AML-193 (cell line): ENCODE data around the gene TMTC4.
"Not testable (repeated sequence)": the region's sequence is repeated elsewhere in the genome, so short reads cannot be mapped to it uniquely, and the experiment has no call there.

Source experiments
- DNase-seq, 2 experiments: peaks; one replicate each; lab custom pipeline; 2025; lab: John Stamatoyannopoulos, UW

Gene TMTC4

DNA sequence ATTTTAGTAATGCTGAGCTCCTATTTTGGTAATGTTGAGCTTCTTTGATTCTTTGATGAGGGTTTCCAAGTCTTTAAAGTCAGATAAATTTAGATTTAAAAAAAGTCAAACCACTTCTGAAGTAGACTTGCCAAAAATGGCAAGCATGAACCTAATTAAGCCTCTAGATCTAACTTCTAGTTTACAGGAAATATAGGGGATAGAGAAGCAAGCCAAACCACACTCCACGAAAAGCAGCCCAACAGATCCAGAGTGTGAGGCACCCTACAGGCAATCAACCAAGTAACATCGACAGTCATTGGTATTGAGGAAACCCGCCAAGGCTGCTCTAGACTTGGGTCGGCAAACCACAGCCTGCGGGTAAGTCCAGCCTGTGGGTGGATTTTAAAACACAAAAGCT is 89.7 kb downstream of the TMTC4 start:
- no peak for DNase-seq

DNA sequence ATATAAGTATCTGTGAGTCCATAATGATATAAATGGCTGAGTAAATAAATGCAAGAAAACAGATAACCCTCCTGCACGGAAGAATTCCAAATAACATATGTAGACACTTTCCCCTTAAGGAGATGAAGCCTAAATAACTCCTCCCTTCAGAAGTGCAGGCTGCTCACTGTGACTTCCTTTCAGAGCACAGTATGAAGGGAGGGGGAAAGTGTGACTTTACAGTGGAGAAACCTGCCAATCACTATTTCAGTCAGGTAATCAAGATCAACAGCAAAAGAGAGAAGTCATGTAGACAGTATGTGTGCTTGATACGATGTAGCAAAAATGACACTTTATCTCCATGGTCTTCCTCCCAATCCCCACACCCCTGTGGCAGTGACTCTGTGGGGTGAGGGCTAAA is 93.1 kb downstream of the TMTC4 start:
- DNase-seq = no peak

DNA sequence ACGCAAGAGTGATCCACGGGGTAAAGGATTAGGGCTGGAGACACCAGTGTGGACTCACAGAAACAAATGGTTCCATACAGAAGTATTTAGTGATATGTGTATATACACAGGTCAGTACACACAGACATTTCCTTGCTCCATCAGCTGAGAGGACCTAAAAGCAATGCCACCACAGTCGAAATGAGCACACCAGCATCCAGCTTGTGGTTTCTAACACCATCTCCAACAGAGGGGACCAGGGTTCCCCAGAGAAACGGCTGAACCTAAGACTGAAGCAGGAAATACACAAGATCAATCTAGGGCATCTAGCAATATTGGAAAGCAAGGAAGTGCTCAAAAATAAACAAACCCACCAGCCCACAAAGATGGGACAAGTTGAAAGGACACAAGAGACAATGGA is 93.6 kb downstream of the TMTC4 start:
- no peak for DNase-seq

DNA sequence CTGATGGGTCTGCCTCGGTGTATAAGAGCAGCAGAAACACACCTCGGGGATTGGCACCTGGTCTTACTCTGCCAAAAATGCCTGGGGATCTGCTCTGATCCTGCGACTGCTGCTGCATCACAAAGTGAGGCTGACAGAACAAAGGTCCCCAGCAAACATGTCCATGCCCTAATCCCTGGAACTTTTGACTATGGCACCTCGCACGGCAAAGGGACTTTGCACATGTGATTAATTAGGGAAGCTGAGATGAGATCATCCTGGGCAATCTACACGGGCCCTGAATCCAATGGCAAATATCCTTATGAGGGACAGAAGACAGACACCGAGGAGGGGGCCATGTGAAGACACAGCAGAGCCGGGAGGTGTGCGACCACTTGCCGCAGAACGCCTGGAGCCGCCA is 94.5 kb downstream of the TMTC4 start:
- no peak for DNase-seq

DNA sequence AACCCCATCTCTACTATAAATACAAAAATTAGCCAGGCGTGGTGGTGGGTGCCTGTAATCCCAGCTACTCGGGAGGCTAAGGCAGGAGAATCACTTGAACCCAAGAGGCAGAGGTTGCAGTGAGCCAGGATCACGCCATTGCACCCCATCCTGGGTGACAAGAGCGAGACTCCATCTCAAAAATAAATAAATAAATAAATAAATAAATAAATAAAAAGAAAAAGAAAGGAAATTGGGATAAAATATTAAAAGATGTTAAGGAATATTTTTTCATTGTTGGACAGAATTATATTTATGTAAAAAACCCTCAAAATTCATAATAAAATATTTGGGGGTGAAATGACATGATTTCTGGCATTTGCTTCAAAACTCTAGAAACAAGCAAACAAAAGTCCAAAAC is 97.4 kb downstream of the TMTC4 start:
- not testable (repeated sequence) for DNase-seq

DNA sequence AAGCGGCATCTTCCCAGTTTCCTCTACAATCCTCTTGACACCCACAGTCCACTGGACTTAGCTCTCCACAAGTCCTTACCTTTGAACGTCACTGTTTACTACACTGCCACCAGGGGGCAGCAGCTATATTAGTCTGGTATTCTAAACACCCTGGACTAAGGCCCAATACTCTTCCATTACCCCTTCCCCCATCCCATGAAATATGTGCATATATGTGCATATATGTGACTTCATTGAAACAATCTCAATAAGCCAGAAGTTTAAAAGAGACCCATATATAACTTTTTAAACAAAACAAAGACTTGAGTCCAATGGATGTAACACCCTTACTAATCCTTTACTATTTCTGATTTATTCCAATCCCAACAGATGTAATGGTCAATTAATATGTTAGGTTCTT is 101.5 kb downstream of the TMTC4 start:
- peak; percentile 75 to 77 for DNase-seq

DNA sequence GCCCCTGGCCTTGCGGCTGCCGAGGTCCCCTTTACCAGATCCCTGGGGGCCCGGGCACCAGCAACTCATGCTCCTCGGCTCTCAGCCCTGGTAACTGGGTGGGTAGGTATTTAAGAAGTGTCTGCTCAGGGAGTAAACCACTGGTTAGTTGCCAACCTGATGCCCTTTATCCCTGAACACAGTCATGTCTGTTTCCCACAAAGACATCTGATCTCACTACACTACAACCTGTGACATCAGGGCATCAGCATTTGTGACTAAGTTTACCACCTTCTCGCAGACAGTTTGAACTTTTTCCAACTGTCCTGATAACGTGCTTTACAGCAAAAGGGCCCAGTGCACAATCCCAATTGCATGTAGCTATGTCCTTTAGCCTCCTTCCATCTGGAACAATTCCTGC is 108.1 kb downstream of the TMTC4 start:
- DNase-seq = no peak

DNA sequence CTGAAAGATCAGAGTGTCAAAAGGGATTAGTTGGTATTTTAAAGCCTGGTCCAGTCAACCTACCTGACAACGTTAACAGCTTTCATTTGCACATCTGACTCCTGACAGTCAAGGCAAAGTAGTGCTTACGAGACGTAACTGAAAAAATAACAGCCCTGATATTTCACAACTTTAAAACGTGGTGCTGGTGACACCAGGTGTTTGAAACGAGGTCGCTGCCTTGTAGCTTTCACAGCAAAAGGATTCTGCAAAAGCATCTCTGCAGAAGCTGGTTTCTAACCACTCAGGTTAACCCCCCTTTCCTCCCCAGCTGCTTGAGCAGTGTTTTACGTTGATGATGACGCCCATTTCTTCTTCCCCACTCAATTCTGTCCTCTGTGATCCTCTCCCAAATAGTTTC is 109.3 kb downstream of the TMTC4 start:
- DNase-seq = no peak

DNA sequence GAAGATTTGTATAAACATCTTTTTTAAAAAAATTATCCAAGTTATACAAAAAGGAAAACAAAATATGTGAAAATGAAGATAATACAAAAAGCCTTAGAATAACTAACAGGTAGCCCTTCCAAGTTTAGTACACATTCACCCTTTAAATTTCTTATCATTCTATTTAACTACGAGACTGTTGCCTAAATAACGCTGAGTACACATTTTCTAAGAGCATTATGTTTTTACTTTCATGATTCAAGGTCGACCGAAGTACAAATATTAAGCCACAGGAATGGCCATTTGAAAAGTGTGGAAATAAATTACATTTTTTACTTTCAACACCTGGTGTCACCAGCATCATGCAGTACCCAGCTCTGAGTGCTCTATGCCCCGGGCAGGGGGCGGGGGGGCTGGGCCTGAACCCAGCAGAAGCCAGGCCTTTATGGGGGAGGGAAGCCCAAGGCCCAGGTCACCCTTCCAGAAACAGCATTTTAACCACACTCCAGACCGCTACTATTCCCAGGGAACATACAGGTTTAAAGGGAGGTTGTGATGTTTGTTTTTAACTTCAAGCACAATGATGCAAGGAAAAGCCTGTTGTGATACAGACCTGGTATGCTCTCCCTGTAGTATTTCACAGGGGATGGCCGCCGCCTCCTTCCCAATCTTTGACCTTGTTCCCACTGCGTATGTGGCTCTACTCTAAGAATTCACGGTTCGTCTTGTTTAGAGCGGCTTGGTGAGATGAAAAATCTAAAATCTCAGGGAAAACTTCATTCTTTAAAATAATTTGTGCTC is 110.0 kb downstream of the TMTC4 start:
- no peak for DNase-seq

DNA sequence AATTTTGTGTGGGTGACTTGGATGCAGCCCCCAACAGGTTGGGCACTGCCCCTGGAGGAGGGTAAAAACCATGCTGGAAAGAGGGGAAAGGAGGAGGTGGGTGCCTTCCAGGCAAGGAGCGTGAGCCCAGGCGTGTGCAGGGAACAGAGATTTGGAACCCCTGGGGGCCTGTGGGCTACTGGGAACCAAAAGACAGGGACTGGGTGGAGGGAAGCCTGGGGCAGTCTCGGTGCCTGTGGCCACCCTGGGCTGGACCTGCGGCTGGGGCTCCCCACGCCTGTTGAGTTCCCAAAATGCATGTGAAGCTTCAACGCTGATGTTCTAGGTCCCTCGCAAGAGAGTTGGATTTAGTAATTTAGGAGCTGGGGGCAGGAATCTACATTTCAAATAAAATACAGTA is 110.8 kb downstream of the TMTC4 start:
- DNase-seq = no peak

DNA sequence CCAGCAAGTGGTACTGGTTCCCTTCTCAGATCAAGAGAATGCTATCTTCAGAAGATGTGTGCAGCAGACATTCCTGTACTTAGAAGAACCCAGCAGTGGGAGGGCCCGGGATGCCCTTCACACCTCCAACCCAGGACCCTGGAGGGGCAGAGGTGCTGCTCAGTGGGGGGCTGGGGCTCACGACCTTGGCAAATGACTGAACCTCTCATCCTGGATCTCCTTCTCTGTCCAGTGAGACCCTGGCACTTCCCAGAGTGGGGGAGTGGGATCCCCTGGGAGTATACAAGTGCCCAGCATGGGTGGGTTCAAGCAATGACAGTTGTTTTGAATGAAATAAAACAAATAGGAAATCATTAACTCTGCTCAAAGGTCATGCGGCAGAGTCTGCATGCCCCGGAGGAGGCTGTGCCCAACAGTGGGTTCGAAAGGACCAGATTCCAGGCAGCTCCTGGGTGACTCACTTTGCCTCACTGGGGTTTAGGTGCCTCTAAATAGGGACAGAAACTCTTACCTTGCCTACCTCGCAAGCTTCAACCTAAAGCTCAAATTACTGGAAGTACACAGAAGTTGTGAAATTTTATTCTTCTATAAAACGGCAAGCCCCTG is 112.9 kb downstream of the TMTC4 start:
- no peak for DNase-seq

DNA sequence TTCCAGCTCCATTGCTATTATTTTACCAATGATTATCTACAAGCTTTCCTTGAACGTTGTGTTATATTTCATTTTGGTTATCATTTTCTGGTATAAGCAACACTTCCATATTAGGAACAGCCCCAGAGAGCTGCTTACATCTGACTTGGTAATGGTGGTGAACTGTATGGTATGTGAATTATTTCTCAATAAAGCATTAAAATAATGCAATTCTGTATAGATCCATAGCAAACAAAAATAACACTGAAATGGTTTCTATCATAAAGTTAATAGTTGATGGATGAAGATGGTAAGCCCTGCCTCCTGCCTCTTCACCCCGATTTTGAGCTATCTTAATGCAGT is 113.5 kb downstream of the TMTC4 start:
- no peak for DNase-seq

DNA sequence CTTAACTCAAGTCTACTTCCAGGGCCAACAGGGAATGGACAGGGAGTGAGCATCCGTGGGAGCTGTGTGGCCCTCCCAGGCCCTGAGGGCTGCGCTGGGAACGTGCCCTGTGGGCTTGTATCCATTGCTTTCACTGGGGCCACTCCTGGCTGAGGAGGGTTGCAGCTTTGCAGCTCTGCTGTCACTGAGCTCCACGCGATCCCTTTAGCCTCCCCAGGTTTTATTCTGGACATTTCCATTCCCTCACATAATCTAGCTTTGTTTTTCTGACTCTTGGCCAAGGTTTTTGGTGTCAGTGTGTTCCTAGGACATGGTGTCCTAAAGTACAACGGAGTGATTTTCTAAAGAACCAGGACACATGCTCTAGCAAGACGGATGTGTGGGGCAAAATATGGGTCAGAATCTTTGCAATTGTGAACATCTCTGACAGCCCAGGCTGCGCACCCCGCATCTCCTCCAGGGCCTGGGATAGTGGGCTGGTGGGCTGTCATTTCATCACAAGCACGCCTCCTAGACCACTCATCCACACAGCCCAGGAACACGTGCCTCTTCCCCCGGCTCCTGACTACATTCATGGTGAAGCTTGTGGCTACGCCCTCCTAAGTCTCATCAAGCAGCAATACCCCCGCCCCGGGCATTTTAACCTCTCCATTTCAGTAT is 114.0 kb downstream of the TMTC4 start:
- no peak for DNase-seq

DNA sequence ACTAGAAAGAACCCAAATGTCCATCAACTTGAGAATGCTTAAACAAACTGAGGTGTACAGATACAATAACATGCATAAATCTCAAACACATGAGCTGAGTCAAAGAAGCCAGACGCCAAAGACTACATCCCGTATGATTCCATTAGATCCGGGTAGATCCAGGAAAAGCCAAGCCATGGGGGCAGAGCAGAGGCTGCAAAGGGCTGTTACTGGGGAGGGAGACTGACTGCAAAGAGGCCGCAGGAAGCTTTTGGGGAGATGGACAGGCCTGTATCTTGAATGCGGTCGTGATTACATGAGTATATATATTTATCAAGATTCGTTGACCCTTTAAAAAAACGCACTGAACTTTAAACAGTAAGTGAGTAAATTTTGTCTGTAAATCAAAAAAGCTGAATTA is 114.7 kb downstream of the TMTC4 start:
- no peak for DNase-seq
